Sigmoid colon (tissue), 4 donors: ENCODE results near the gene OSBPL5.

Source experiments
- EP300 ChIP-seq, 4 donors: sonication (generic); formaldehyde crosslinking; IDR thresholded peaks; one replicate each; pipeline ENCODE4 v1.6.1; 2017; ENCODE audit warnings: antibody characterized with exemption in 4 of 4
- POLR2AphosphoS5 ChIP-seq, 4 donors: sonication (generic); formaldehyde crosslinking; IDR thresholded peaks; one replicate each; pipeline ENCODE4 v1.6.1; 2017; ENCODE audit warnings: antibody characterized with exemption in 4 of 4
- TF ChIP-seq, protein P1 (sequence below), 4 experiments: fragments of 450-650 bp in 3 of 4; fragments of 200-600 bp in 1 of 4; IDR thresholded peaks; one replicate each; pipeline ENCODE4 v1.5.1; 2016 to 2019; ENCODE audit warnings: antibody characterized with exemption in 4 of 4, mild to moderate bottlenecking in 3 of 4, moderate library complexity in 2 of 4

DNA sequence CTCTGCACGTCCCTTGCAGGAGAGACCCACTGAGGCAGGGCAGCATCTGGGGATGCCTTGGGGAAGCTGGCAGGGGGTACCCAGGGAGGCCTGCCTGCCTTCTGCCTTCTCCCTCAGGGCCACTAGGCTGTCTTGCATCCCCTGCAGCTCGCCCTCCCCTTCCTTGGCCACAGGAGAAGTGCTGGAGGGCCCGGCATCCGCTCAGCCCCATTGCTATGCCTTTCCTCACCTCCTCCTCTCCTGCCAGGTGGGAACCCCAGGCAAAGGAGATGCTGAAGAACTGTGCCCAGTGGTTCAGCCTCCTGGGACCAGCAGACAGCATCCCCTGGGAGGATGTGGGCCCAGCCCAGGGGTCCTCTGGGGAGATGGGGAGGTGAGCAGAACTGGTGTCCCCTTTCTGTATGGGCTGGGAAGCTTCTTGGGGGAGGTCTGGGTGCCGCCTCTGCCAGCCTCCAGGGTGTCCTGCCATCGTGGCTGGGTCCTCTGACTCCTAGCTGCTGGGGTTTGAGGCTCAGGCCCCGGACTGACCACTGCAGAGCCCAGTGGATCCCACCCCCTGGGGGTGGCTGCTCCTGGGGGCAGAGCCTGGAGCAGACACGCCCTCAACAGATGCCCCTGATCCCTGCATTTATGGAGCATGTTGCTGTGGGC lies 32.9 kb upstream of the OSBPL5 start:
- TF ChIP-seq EP300 (IDR thresholded peaks at IDR 0.05) (no peak), POLR2AphosphoS5 (IDR thresholded peaks at IDR 0.05) (no peak)
- TF ChIP-seq, protein P1, sequence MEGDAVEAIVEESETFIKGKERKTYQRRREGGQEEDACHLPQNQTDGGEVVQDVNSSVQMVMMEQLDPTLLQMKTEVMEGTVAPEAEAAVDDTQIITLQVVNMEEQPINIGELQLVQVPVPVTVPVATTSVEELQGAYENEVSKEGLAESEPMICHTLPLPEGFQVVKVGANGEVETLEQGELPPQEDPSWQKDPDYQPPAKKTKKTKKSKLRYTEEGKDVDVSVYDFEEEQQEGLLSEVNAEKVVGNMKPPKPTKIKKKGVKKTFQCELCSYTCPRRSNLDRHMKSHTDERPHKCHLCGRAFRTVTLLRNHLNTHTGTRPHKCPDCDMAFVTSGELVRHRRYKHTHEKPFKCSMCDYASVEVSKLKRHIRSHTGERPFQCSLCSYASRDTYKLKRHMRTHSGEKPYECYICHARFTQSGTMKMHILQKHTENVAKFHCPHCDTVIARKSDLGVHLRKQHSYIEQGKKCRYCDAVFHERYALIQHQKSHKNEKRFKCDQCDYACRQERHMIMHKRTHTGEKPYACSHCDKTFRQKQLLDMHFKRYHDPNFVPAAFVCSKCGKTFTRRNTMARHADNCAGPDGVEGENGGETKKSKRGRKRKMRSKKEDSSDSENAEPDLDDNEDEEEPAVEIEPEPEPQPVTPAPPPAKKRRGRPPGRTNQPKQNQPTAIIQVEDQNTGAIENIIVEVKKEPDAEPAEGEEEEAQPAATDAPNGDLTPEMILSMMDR (IDR thresholded peaks at IDR 0.05), result no peak
